Mesenchymal stem cell (in vitro differentiated cells and primary cell): ENCODE data around the gene SP3.

Experiments used
- DNase-seq: peaks from one replicate; pipeline ENCODE4 v3.0.0-alpha.2; 2013
- H2AFZ ChIP-seq: one replicate; pipeline ENCODE4 v1.6.1; 2013; ENCODE audit warnings: low read depth, mild to moderate bottlenecking, control low read depth, inconsistent platforms, low read length, moderate library complexity
- H2AK5ac ChIP-seq: 2 replicates; pipeline ENCODE4 v1.6.1; 2013; ENCODE audit warnings: low read length, moderate library complexity, mild to moderate bottlenecking, inconsistent platforms; ENCODE audit not compliant: severe bottlenecking
- H2BK120ac ChIP-seq: one replicate; pipeline ENCODE4 v1.6.1; 2013; ENCODE audit warnings: low read depth, mild to moderate bottlenecking, inconsistent platforms, low read length, moderate library complexity
- H2BK12ac ChIP-seq, 2 experiments: one replicate each; pipeline ENCODE4 v1.6.1; 2013; ENCODE audit warnings: inconsistent platforms in 2 of 2, low read length in 2 of 2, mild to moderate bottlenecking in 2 of 2, moderate library complexity in 2 of 2, control low read depth in 1 of 2
- H2BK15ac ChIP-seq: one replicate; pipeline ENCODE4 v1.6.1; 2013; ENCODE audit warnings: mild to moderate bottlenecking, low read depth, inconsistent platforms; ENCODE audit not compliant: poor library complexity, severe bottlenecking
- H2BK5ac ChIP-seq: 2 replicates; pipeline ENCODE4 v1.6.1; 2013; ENCODE audit warnings: low read depth, mild to moderate bottlenecking, low read length, control low read depth, inconsistent platforms; ENCODE audit not compliant: poor library complexity, severe bottlenecking
- H3K14ac ChIP-seq, 2 experiments: one replicate each; pipeline ENCODE4 v1.6.1; 2013; ENCODE audit warnings: inconsistent platforms in 2 of 2, low read length in 2 of 2, control low read depth in 1 of 2, mild to moderate bottlenecking in 1 of 2, moderate library complexity in 1 of 2
- H3K18ac ChIP-seq, 2 experiments: one replicate each; pipeline ENCODE4 v1.6.1; 2013; ENCODE audit warnings: inconsistent platforms in 2 of 2, low read length in 2 of 2, control low read depth in 1 of 2, low read depth in 1 of 2, mild to moderate bottlenecking in 1 of 2
- H3K23ac ChIP-seq, 2 experiments: one replicate each; pipeline ENCODE4 v1.6.1; 2013; ENCODE audit warnings: inconsistent platforms in 2 of 2, low read length in 2 of 2, mild to moderate bottlenecking in 2 of 2, moderate library complexity in 2 of 2, control low read depth in 1 of 2
- H3K27ac ChIP-seq: 2 replicates; pipeline ENCODE4 v1.5.1; 2013; ENCODE audit warnings: mild to moderate bottlenecking, moderate library complexity, low read length, control low read depth, inconsistent platforms; ENCODE audit not compliant: poor library complexity, severe bottlenecking
- H3K27me3 ChIP-seq, 2 experiments: 2 replicates each; pipeline versions ENCODE4 v1.6.1 to v1.7.0; 2013; ENCODE audit warnings: low read length in 2 of 2, mild to moderate bottlenecking in 2 of 2, moderate library complexity in 2 of 2, control low read depth in 1 of 2, inconsistent platforms in 1 of 2; ENCODE audit not compliant: control insufficient read depth in 1 of 2, insufficient read depth in 1 of 2
- H3K36me3 ChIP-seq, 2 experiments: 2 replicates each; pipeline versions ENCODE4 v1.6.1 to v1.7.0; 2013; ENCODE audit warnings: low read length in 2 of 2, control low read depth in 1 of 2, inconsistent platforms in 1 of 2, low read depth in 1 of 2, mild to moderate bottlenecking in 1 of 2; ENCODE audit not compliant: insufficient read depth in 2 of 2, control insufficient read depth in 1 of 2
- H3K4ac ChIP-seq, 2 experiments: one replicate each; pipeline ENCODE4 v1.6.1; 2013; ENCODE audit warnings: inconsistent platforms in 2 of 2, low read length in 2 of 2, mild to moderate bottlenecking in 2 of 2, moderate library complexity in 2 of 2, control low read depth in 1 of 2, low read depth in 1 of 2
- H3K4me1 ChIP-seq: 2 replicates; pipeline ENCODE4 v1.6.1; 2013; ENCODE audit warnings: low read depth, low read length, control low read depth; ENCODE audit not compliant: control insufficient read depth, insufficient read depth
- H3K4me2 ChIP-seq: 2 replicates; pipeline ENCODE4 v1.6.1; 2013; ENCODE audit warnings: low read length, mild to moderate bottlenecking, inconsistent platforms; ENCODE audit not compliant: poor library complexity, severe bottlenecking
- H3K4me3 ChIP-seq, 2 experiments: 2 replicates each; pipeline versions ENCODE4 v1.5.1 to v1.7.0; 2013; ENCODE audit warnings: low read length in 2 of 2, mild to moderate bottlenecking in 2 of 2, control low read depth in 1 of 2, low read depth in 1 of 2; ENCODE audit not compliant: insufficient read depth in 1 of 2
- H3K79me1 ChIP-seq: replicated peaks from 2 replicates; pipeline ENCODE4 v1.6.1; 2013; ENCODE audit warnings: mild to moderate bottlenecking, control low read depth, low read length, inconsistent platforms; ENCODE audit not compliant: poor library complexity, severe bottlenecking
- H3K9ac ChIP-seq: 2 replicates; pipeline ENCODE4 v1.7.0; 2013; ENCODE audit warnings: mild to moderate bottlenecking, low read length, moderate library complexity
- H3K9me3 ChIP-seq: 2 replicates; pipeline ENCODE4 v1.7.0; 2013; ENCODE audit warnings: mild to moderate bottlenecking, low read length; ENCODE audit not compliant: control insufficient read depth
- H4K8ac ChIP-seq: one replicate; pipeline ENCODE4 v1.6.1; 2013; ENCODE audit warnings: inconsistent platforms, mild to moderate bottlenecking, low read length, moderate library complexity
- H4K91ac ChIP-seq: one replicate; pipeline ENCODE4 v1.6.1; 2013; ENCODE audit warnings: mild to moderate bottlenecking, low read length, inconsistent platforms
- WGBS: methylation state at CpG from one replicate; pipeline ENCODE4 v1.1.7; 2013; ENCODE audit warnings: mixed read lengths; 5-methylcytosine and 5-hydroxymethylcytosine counted together

Gene SP3

GRCh38 chr2:173872714-173873113 lies 92.5 kb downstream of the SP3 start:
- H2BK15ac ChIP-seq: no peak overlapping the region

GRCh38 chr2:173869244-173870229 lies 95.6 kb downstream of the SP3 start:
- no peak overlapping the region for H3K18ac ChIP-seq

More at GRCh38 chr2:173872714-173873113, 92.5 kb downstream of the SP3 start:
- Histone ChIP-seq H3K36me3 (no peaks in the 10 kb centered on the region), H3K4me3 (no peak overlapping the region), H3K4me2 (no peak overlapping the region), H4K91ac (no peak overlapping the region), H3K27ac (no peak overlapping the region), H3K27me3 (peaks cover 0 to 10% of the 10 kb centered on the region in 2 experiments), H2AK5ac (no peak overlapping the region), H3K79me1 (no peaks in the 10 kb centered on the region), H3K14ac (no peak overlapping the region), H3K18ac (no peak overlapping the region), H3K4ac (no peak overlapping the region), H2BK12ac (no peak overlapping the region), H4K8ac (no peak overlapping the region), H3K4me1 (peaks cover 6% of the 10 kb centered on the region), H2AFZ (no peak overlapping the region), H2BK120ac (no peak overlapping the region), H2BK5ac (no peak overlapping the region), H3K9ac (no peak overlapping the region), H3K9me3 (no peaks in the 10 kb centered on the region), H3K23ac (no peak overlapping the region)
- no peak for DNase-seq
- WGBS: 91% methylated on average over 5 of the region's 5 CpGs

GRCh38 chr2:173868406-173868805 lies 96.8 kb downstream of the SP3 start:
- Histone ChIP-seq H2AK5ac (no peak overlapping the region), H3K27ac (no peak overlapping the region), H4K8ac (no peak overlapping the region), H2AFZ (no peak overlapping the region), H3K4me1 (no peaks in the 10 kb centered on the region), H3K36me3 (no peaks in the 10 kb centered on the region), H3K9ac (peak overlapping the region; percentile 53), H3K4ac (no peak overlapping the region), H2BK15ac (no peak overlapping the region), H3K9me3 (no peaks in the 10 kb centered on the region), H3K18ac (no peak overlapping the region), H3K23ac (no peak overlapping the region), H3K27me3 (peaks cover 0 to 18% of the 10 kb centered on the region in 2 experiments), H2BK12ac (no peak overlapping the region), H3K4me3 (no peak overlapping the region), H3K4me2 (no peak overlapping the region), H3K14ac (no peak overlapping the region), H2BK120ac (no peak overlapping the region), H4K91ac (no peak overlapping the region), H3K79me1 (no peaks in the 10 kb centered on the region), H2BK5ac (no peak overlapping the region)
- no peak for DNase-seq
- WGBS: 94% methylated on average over 3 of the region's 3 CpGs

More at GRCh38 chr2:173869244-173870229, 95.6 kb downstream of the SP3 start:
- no peaks in the 10 kb centered on the region for H3K79me1 ChIP-seq
- no peak overlapping the region for H2AFZ ChIP-seq
- no peak overlapping the region for H2BK15ac ChIP-seq
- H3K4me2 ChIP-seq: no peak overlapping the region
- no peak overlapping the region for H4K8ac ChIP-seq
- H2BK12ac ChIP-seq: no peak overlapping the region
- peaks cover 4% of the 10 kb centered on the region for H3K4me1 ChIP-seq
- no peak overlapping the region for H2BK120ac ChIP-seq
- no peak overlapping the region for H3K23ac ChIP-seq
- H3K36me3 ChIP-seq: no peaks in the 10 kb centered on the region
- 77% methylated on average over 7 of the region's 8 CpGs for WGBS
- no peak overlapping the region for H2AK5ac ChIP-seq
- no peak overlapping the region for H3K9ac ChIP-seq
- no peak overlapping the region for H3K4ac ChIP-seq
- no peak overlapping the region for H3K14ac ChIP-seq
- no peak overlapping the region for H3K4me3 ChIP-seq
- peak overlapping the region; percentile 11 for H2BK5ac ChIP-seq
- no peak overlapping the region for H3K27ac ChIP-seq
- H3K9me3 ChIP-seq: no peaks in the 10 kb centered on the region
- peaks cover 0 to 17% of the 10 kb centered on the region in 2 experiments for H3K27me3 ChIP-seq
- H4K91ac ChIP-seq: no peak overlapping the region
- no peak for DNase-seq

GRCh38 chr2:173866874-173867618 lies 98.1 kb downstream of the SP3 start:
- no peaks in the 10 kb centered on the region for H3K9me3 ChIP-seq
- no peak overlapping the region for H3K4me2 ChIP-seq
- H2AK5ac ChIP-seq: no peak overlapping the region
- no peak overlapping the region for H4K8ac ChIP-seq
- 93% methylated on average over 11 of the region's 11 CpGs for WGBS
- H3K9ac ChIP-seq: peak overlapping the region; percentile 53
- H4K91ac ChIP-seq: no peak overlapping the region
- H2BK5ac ChIP-seq: no peak overlapping the region
- H3K4me1 ChIP-seq: no peaks in the 10 kb centered on the region
- H3K18ac ChIP-seq: no peak overlapping the region
- no peak overlapping the region for H2BK120ac ChIP-seq
- peaks cover 0 to 18% of the 10 kb centered on the region in 2 experiments for H3K27me3 ChIP-seq
- no peak overlapping the region for H2BK15ac ChIP-seq
- no peak for DNase-seq
- H3K14ac ChIP-seq: no peak overlapping the region
- H2AFZ ChIP-seq: no peak overlapping the region
- H3K36me3 ChIP-seq: no peaks in the 10 kb centered on the region
- no peak overlapping the region for H2BK12ac ChIP-seq
- no peak overlapping the region for H3K23ac ChIP-seq
- H3K27ac ChIP-seq: no peak overlapping the region
- peak overlapping the region in 1 of 2 experiments; percentile 46 for H3K4me3 ChIP-seq
- no peaks in the 10 kb centered on the region for H3K79me1 ChIP-seq
- H3K4ac ChIP-seq: no peak overlapping the region
